Activated T-helper 1 cell treated with Interleukin-2 at 50 U/mL for 16 hours (primary cell): Measurements from ENCODE around the gene SLC6A6.

Experiments used
- DNase-seq: peaks from one replicate; pipeline ENCODE4 v3.0.0-alpha.2; 2020; ENCODE audit warnings: low read depth

The SLC6A6 gene

DNA sequence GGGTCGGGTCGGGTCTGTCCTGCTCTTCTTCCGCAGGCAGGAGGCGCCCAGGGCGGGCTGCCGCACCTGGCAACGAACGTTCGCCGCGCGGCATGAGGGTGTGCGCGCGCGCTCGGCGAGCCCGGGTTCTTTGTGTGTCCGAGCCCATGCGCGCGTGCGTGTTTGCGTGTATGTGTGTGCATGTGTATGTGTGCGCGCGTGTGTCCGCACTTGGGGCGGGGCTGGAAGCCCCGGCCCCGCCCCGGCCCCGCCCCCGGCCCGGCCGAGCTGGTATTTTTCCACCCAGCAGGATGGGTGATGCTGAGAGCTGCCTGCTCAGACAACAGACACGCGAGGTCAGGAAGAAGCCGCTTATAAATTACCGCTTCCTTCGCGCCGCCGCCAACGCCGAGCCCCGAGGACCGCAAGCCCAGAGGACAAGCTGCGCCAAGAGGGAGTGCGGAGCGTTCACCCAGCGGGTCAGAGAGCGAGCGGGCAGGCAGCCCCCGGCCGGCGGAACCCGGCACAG lies at the start of gene SLC6A6:
Gene SLC6A6, plus strand, starts transcription at position 303 of the 508 bp plus-strand sequence. CDS start 41,029 bp downstream, outside the sequence.
- peak; percentile 95 for DNase-seq

DNA sequence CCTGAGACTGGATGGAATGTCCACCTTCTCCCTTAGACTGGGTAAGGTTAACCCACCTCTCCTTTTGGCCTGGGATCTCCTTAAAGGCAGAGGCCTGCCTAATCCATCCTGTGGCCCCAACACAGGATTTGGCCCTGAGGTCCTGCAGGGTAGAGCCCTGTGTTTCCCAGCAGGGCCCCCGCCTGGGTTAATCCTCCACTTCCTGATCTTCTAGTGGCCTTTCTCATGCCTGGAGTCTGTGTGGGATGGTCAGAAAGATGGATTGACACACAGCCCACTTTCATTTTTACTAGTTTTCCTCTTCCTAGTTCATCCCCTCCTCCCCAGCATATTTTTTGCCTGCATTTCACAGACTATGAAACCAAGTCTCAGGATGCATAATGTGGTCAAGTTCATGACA lies 48.9 kb upstream of the SLC6A6 start:
- no peak for DNase-seq

GRCh38 chr3:14357463-14357862 lies 44.9 kb upstream of the SLC6A6 start:
- DNase-seq: no peak

DNA sequence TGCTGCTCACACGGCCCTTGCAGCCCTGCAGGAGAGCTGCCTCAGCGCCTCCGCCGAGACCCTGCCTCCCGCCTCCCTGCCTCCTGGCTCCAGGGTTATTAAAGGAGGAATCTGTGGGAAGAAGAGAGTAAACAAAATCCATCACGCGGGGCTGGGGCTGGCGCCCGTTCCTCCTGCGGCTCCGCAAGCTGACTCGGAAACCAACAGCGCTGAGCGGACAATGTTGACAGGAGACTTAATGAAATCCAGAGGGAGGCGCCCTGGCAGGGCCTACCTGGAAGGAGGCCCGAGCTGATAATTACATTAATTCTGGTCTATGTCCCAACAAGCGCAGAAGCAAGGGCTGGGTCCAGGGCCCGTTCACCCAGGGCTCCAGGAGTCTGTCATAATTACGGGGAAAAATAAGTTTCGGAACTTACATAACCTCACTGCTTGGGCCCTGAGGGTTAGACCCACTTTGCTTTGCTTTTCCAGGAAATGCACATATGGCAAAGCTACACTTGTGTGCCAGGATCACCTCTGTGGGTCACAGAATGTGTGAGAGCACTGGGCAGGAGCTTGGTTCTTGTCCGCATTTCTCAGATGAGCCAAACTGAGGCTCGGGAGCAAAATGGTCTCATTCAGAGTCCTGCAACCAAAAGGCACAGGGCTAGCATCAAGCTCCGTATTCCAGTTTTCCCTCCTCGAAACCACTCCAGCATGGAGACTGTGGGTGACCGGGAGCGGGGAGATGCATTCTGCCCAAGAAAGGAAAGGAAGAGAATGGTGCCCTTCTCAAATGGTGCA lies 43.8 kb upstream of the SLC6A6 start:
- DNase-seq: no peak

DNA sequence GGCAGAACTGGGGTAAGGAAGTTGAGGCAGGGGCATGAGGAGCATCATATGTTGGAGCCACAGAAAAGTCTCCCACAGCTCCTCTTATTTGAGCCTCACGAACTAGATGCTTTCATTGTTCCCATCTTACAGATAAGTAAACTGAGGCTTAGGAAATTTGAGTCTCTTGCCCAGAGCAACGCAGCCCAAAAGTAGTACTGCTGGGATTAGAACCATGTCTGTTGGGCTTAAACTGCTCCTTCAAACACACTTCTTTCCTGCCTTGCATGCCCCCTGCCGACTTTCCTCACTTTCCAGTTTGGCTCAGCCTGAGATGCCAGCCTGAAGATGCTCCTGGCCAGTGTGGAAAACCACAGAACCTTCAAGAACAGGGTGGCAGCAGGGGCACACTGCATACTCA lies 43.1 kb upstream of the SLC6A6 start:
- DNase-seq: no peak

GRCh38 chr3:14360123-14360881 lies 42.1 kb upstream of the SLC6A6 start:
- DNase-seq: no peak

GRCh38 chr3:14361068-14361677 lies 41.2 kb upstream of the SLC6A6 start:
- no peak for DNase-seq

DNA sequence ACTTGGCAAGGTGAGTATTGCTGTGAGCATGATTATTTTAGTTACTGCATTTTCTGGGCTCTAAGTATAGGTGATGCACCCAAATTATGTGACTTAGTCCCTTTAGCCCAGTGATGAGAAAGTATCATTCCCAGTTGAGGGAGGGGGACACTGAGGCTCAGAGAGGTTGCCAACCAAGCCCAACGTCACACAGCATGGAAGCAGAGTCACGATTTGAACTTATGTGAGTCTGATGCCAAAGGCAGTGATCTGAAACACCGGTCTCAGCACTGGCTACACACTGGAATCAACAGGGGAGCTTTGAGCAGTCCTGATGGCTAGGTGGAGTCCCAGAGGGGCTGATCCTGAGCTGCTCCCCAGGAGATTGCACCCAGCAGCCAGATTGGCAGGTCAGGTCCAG lies 39.5 kb upstream of the SLC6A6 start:
- no peak for DNase-seq

DNA sequence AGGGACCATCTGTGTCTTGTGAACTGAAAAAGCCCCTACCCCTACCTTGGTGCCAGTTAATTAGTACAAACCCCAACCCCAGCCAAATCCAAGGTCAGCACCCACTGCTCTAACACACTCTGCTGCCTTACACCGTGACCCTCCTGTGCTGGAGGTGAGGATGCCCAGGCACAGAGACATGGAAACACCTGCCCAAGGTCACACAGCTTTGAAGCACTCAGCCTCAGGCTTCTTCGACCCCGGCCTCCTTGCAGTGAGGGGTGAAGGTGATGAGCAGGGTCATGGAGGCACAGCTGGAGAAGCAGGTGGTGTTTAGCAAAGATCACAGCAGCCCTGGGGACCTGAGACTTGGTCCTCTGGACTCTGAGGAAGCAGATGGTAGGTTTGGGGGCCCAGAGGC lies 39.0 kb upstream of the SLC6A6 start:
- no peak for DNase-seq

- DNase-seq: no peak
These were observed 38.4 kb upstream of the SLC6A6 start for GRCh38 chr3:14363991-14364390.

DNA sequence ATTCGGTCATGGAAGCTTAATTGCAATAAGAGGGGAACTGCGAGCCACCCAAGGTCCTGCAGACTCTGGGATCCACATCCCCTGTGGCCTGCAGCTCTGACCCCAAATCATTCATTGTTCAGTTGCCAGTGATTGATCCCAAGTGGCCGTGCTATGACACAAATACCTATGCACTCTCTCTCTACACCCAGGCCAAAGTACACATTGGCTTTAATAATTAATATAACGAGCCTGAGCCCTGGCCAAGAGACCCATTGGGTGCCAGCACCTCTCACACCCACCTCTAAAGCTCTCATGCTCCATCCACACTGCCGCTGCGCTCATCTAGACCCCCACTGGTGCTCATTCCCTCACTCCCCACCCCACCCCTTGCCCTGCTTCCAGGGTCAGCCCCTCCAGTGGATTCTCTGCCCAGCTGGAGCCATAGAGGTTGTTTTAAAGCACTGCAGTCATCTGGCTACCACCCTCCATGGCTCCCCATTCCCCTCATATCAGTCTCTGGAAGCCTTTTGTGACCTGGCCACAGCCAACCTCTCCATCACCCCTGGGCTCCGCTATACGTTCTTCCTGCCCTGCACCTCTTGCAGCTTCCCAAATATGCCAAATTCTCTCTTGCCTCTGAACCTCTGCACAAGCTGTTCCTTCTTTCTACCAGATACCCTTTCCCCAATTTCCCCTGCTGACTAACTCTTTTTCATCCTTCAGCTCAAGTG lies 37.7 kb upstream of the SLC6A6 start:
- no peak for DNase-seq

DNA sequence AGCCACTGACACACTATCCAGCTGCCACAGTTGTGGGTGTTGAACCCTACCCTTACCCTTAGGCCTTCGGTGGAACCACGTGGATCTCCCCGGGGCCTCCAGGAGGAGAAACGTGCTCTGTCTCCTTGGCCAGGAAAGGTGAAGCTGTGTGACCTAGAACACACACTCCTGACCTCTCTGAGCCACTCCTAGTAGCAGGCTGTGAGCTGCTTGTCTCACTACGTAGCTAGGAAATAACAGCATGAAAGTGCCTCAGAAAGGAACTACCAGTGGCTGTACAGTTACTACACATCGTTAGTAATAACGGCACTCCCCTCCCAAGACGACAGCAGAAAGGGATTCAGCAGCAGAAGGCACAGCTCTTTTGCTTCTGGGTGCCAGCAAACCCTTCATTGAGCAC lies 36.2 kb upstream of the SLC6A6 start:
- no peak for DNase-seq

DNA sequence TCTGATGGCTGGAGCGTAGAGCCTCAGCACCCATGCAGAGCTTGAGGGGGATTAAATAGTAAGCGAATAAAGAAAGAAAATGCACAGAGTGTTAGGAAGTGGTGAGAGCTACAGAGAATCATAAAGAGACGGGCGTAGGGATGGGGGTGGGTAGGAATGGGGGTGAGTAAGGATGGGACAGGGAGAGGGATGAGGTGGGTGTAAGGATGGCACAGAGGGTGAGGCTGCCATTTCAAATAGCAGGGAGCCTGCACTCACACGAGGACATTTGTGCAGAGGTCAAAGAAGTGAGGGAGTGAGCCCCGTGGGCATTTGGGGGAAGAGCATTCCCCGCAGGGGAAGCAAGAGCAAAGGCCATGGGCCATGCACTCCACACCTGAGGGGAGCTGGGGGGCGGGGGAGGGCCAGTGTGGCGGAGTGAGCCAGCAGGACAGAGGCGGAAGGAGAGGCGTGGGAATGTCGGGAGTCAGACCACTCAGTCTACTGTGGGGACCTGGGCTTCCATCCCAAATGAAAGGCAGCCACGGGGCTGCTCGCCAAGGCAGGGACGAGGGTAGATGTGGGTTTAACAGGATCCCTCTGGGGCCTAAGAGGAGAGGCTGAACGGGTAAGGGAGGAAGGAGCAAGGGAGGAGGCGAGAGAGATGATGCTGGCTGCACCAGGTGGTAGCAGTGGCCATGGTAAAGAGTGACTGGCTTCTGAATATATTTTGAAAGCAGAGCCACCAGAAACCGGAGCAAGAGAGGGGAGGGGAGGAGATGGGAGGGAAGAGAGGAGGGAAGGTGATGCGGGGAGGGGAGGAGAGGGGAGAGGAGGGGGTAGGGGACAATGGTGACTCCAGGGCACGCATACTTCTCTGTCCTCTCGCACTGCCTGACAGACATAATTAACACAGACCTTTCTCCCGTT lies 35.2 kb upstream of the SLC6A6 start:
- DNase-seq: no peak

DNA sequence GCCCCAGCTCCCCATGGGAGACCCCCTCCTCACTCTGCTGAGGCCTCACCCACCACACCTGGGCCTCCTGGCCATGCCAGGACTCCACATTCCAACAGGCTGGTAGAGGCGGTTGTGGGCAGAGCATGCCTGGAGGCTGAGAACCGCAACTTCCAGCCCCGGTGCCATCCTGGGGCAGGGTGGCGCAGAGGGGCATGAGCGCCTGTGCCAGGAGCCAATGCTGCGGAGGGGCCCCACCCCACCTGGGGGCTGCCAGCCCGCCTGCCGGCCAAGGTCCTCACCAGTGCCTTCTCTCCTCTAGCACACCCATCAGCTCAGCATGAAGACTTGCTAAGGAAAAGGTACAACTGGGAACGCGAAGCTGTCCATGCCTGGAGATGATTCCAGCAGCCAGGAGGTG lies 34.3 kb upstream of the SLC6A6 start:
- DNase-seq: no peak

DNA sequence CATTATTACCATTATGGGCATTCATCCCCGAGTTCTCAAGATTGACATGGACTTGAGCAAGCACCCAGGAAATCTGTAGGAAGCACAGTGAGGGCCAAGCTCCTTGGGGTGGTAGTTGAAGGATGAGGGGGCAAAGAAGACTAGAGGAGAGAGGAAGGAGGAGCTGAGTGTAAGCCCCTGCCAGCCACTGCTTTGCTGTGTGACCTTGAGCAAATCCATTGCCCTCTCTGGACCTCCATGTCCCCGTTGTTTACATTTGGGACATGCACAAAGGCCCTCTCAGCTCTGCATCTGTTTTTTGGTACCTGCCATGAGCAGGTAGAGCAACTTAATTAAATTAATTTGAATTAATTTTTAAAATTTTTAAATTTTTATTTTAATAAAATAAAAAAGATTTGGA lies 33.5 kb upstream of the SLC6A6 start:
- no peak for DNase-seq

- no peak for DNase-seq
These were observed 32.4 kb upstream of the SLC6A6 start for GRCh38 chr3:14369675-14370669.

- DNase-seq: no peak
These were observed 31.5 kb upstream of the SLC6A6 start for GRCh38 chr3:14370720-14371572.

DNA sequence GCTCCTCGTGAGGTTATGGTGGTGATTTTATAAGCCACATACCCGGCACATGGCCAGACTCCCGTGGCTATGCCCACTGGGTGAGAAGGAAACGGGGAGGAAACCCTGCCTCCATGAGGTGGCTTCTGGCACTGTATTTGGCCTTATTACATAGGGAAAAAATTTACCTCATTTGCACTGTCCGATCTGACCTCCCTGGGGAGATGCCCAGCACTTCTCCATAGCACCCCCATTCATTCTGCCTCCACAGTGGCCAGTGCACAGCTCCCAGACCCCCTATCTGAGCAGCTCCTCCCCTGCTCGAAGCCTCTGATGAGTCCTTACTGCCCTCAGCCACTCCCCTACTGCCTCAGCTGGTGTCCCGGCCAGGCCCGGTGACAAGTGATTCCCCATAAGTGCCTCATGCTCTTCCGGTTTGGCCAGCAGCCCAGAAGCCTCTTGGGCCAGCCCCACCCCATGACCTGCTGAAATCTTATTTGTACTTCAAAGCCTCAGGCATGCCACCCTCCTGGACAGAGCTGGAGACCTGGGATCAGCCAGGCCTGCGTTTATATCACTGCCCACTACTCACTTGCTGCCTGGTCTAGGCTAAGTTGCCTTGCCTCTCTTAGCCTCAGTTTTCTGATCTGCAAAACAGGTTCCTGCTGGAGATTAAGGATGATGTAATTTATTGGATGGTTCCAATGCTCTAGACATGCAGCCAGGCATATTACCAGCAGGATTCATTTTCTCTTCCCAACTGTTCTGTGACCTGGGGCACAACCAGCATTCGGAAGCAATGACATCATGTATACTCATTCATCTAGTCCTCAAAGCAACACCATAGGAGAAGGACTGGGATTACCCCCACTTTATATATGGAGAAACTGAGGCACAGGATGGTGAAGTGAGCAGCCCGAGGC lies 30.6 kb upstream of the SLC6A6 start:
- no peak for DNase-seq
